ENCODE measurements around the gene FOXE3.
A peak's percentile ranks its signal among the peaks of the same experiment; 100 is the strongest.

The FOXE3 gene

GRCh38 chr1:47438165-47439016, 22.3 kb downstream of the FOXE3 start:
- peak overlapping the region; percentile 77 for H3K4me3 ChIP-seq (ENCODE audit: low read depth, low read length)
- no peak for TF ChIP-seq CTCF (IDR thresholded peaks at IDR 0.05; ENCODE audit: borderline replicate concordance, insufficient read depth, low read depth, low read length)

GRCh38 chr1:47439017-47439818, 23.1 kb downstream of the FOXE3 start:
- TF ChIP-seq CTCF (IDR thresholded peaks at IDR 0.05; ENCODE audit: borderline replicate concordance, insufficient read depth, low read depth, low read length): no peak
- H3K4me3 ChIP-seq (ENCODE audit: low read depth, low read length): no peak overlapping the region

GRCh38 chr1:47439819-47440598, 23.9 kb downstream of the FOXE3 start:
- TF ChIP-seq CTCF (IDR thresholded peaks at IDR 0.05; ENCODE audit: borderline replicate concordance, insufficient read depth, low read depth, low read length): no peak
- H3K4me3 ChIP-seq (ENCODE audit: low read depth, low read length): no peak overlapping the region

- no peak for TF ChIP-seq CTCF (IDR thresholded peaks at IDR 0.05; ENCODE audit: borderline replicate concordance, insufficient read depth, low read depth, low read length)
- no peak overlapping the region for H3K4me3 ChIP-seq (ENCODE audit: low read depth, low read length)
Observed at GRCh38 chr1:47440599-47441081, 24.6 kb downstream of the FOXE3 start.

- H3K4me3 ChIP-seq (ENCODE audit: low read depth, low read length): no peak overlapping the region
- TF ChIP-seq CTCF (IDR thresholded peaks at IDR 0.05; ENCODE audit: borderline replicate concordance, insufficient read depth, low read depth, low read length): no peak
Observed at GRCh38 chr1:47441450-47442106, 25.5 kb downstream of the FOXE3 start.

GRCh38 chr1:47442202-47442601, 26.1 kb downstream of the FOXE3 start:
- no peak overlapping the region for H3K4me3 ChIP-seq (ENCODE audit: low read depth, low read length)
- no peak for TF ChIP-seq CTCF (IDR thresholded peaks at IDR 0.05; ENCODE audit: borderline replicate concordance, insufficient read depth, low read depth, low read length)

Data from GM12875 (cell line).